ENCODE data around the gene GPC5. TPM values are rescaled to one million over a fixed set of nuclear protein-coding genes. Genes with fewer than 3 reads are reported as not detected.
"Not testable (repeated sequence)": the region's sequence is repeated elsewhere in the genome, so short reads cannot be mapped to it uniquely, and the experiment has no call there.

GPC5 gene
- polyA plus RNA-seq, 1 experiment = not detected

DNA sequence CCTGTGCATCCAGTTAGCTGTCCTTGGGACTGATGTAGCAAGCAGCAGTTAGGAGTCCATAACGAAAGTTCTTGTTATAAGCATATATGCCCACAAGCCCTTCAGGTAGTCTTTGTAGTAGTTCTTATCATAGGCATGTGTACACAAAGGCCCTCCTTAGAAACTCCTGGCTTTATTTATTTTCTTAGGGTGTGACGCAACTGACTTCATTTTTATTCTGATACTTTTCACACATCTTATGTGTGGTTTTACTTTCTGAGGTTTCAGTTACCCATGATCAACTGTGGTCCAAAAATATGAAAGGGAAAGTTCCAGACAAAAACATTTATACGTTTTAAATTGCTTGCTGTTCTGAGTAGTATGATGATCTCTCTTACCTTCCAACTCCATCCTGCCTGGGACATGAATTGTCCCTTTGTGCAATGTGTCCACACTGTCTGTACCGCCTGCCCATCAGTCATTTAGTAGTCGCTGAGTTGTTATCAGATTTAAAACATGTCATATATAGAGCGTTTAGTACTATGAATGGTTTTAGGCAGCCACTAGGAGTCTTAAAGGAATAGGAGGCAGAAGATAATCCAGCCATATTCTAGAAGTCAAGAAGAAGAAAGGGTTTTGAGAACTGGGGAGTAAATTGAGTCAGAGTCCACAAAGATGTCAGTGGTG lies 19.4 kb downstream of the GPC5 start:
- no peaks in the 10 kb centered on the region for H3K27me3 ChIP-seq (ENCODE audit: control insufficient read depth, insufficient read depth, low read length)
- H3K36me3 ChIP-seq (ENCODE audit: control insufficient read depth, insufficient read depth, low read length) = no peaks in the 10 kb centered on the region
- H3K4me3 ChIP-seq (ENCODE audit: low read depth, low read length) = no peak overlapping the region
- POLR2A ChIA-PET = no interaction called here
- no peak for DNase-seq (ENCODE audit: low read depth)
- TF ChIP-seq, protein P1, sequence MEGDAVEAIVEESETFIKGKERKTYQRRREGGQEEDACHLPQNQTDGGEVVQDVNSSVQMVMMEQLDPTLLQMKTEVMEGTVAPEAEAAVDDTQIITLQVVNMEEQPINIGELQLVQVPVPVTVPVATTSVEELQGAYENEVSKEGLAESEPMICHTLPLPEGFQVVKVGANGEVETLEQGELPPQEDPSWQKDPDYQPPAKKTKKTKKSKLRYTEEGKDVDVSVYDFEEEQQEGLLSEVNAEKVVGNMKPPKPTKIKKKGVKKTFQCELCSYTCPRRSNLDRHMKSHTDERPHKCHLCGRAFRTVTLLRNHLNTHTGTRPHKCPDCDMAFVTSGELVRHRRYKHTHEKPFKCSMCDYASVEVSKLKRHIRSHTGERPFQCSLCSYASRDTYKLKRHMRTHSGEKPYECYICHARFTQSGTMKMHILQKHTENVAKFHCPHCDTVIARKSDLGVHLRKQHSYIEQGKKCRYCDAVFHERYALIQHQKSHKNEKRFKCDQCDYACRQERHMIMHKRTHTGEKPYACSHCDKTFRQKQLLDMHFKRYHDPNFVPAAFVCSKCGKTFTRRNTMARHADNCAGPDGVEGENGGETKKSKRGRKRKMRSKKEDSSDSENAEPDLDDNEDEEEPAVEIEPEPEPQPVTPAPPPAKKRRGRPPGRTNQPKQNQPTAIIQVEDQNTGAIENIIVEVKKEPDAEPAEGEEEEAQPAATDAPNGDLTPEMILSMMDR (IDR thresholded peaks at IDR 0.05; ENCODE audit: insufficient read depth, low read depth, low read length) = no peak
- CTCF ChIA-PET = interaction anchor here (0.5 kb wide), 1 partner anchor 290 kb away, joined by 4 read pairs; no protein-coding TSS in a partner anchor

DNA sequence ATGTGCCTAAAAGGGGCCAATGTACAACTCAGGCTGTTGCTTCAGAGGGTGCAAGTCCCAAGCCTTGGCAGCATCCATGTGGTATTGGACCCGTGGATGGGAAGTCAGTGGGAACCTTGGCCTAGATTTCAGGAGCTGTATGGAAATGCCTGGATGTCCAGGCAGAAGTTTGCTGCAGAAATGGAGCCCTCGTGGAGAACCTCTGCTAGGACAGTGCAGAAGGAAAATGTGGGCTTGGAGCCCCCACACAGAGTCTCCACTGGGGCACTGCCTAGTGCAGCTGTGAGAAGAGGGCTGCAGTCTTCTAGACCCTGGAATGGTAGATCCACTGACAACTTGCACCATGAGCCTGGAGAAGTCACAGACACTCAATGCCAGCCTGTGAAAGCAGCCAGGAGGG lies 28.5 kb downstream of the GPC5 start:
- ChIA-PET CTCF (no interaction called here), POLR2A (no interaction called here)
- DNase-seq (ENCODE audit: low read depth) = no peak
- no peaks in the 10 kb centered on the region for H3K27me3 ChIP-seq (ENCODE audit: control insufficient read depth, insufficient read depth, low read length)
- no peaks in the 10 kb centered on the region for H3K36me3 ChIP-seq (ENCODE audit: control insufficient read depth, insufficient read depth, low read length)
- no peak overlapping the region for H3K4me3 ChIP-seq (ENCODE audit: low read depth, low read length)
- TF ChIP-seq, protein P1 (IDR thresholded peaks at IDR 0.05; ENCODE audit: insufficient read depth, low read depth, low read length) = no peak

DNA sequence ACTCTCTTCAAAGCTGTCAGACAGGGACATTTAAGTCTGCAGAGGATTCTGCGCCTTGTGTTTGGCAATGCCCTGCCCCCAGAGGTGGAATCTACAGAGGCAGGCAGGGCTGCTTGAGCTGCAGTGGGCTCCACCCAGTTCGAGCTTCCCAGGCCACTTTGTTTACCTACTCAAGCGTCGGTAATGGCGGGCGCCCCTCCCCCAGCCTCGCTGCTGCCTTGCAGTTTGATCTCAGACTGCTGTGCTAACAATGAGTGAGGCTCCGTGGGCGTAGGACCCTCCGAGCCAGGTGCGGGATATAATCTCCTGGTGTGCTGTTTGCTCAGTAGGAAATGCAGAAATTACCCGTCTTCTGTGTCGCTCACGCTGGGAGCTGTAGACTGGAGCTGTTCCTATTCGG lies 40.3 kb downstream of the GPC5 start:
- H3K4me3 ChIP-seq (ENCODE audit: low read depth, low read length); H3K36me3 ChIP-seq (ENCODE audit: control insufficient read depth, insufficient read depth, low read length); H3K27me3 ChIP-seq (ENCODE audit: control insufficient read depth, insufficient read depth, low read length); CTCF ChIA-PET; POLR2A ChIA-PET; DNase-seq (ENCODE audit: low read depth): not testable (repeated sequence)

DNA sequence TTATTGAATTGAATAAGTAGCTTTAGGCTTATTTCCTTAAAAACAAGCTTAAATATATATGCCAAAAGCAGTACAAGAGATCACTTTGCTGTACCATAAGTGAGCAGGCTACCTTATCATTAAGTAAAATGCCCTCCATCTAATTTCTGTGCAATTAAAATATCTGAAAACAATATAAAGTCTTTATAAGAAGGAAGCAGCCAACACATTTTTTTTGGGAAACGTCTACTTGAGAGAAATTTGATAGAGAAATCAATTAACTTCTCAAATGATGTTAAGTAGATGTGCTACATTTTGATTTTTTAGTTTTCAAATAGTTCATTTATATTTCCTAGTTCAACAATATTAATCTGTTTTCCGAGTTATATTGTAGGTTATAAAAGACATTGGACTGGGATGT lies 52.5 kb downstream of the GPC5 start:
- TF ChIP-seq, protein P1 (IDR thresholded peaks at IDR 0.05; ENCODE audit: insufficient read depth, low read depth, low read length) = no peak

DNA sequence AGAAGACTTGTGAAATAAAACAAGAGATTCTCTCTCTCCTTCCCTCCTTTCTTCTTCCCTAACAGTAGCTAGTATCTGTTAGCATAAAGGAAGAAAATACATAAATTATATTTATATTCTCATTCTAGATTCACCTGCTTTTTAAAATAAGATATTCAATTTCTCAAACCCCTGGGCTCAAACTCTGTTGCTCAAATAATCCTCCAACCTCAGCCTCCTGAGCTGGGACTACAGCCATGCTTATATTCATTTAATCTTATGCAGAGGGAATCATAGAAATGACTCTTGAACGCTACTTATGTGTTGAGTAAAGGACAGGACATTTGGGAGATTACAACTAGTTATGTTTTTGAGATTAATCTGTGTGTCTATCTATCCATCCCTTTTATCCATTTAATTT lies 56.2 kb downstream of the GPC5 start:
- no peak for DNase-seq (ENCODE audit: low read depth)
- POLR2A ChIA-PET = no interaction called here

More for the DNA sequence above, 52.5 kb downstream of the GPC5 start:
- Histone ChIP-seq H3K36me3 (ENCODE audit: control insufficient read depth, insufficient read depth, low read length) (no peaks in the 10 kb centered on the region), H3K27me3 (ENCODE audit: control insufficient read depth, insufficient read depth, low read length) (no peaks in the 10 kb centered on the region), H3K4me3 (ENCODE audit: low read depth, low read length) (no peak overlapping the region)
- ChIA-PET CTCF (no interaction called here), POLR2A (no interaction called here)
- DNase-seq (ENCODE audit: low read depth) = no peak

More for the DNA sequence above, 56.2 kb downstream of the GPC5 start:
- TF ChIP-seq, protein P1 (IDR thresholded peaks at IDR 0.05; ENCODE audit: insufficient read depth, low read depth, low read length) = no peak
- CTCF ChIA-PET = no interaction called here
- H3K4me3 ChIP-seq (ENCODE audit: low read depth, low read length) = no peak overlapping the region
- H3K36me3 ChIP-seq (ENCODE audit: control insufficient read depth, insufficient read depth, low read length) = no peaks in the 10 kb centered on the region
- H3K27me3 ChIP-seq (ENCODE audit: control insufficient read depth, insufficient read depth, low read length) = no peaks in the 10 kb centered on the region
